ENCODE measurements around the gene LRRC28.
A peak's percentile ranks its signal among the peaks of the same experiment; 100 is the strongest.

The LRRC28 gene

GRCh38 chr15:99306694-99307338, 55.5 kb downstream of the LRRC28 start:
- POLR2A ChIA-PET (ENCODE audit: low non-redundant PET): no interaction called here
- no peak for DNase-seq (ENCODE audit: low spot score)
- CTCF ChIA-PET: interaction anchor here (0.9 to 1.2 kb wide), 2 partner anchors 17 to 398 kb away, joined by 3 to 4 read pairs; no protein-coding TSS in a partner anchor
- no peak for TF ChIP-seq CTCF (conservative IDR thresholded peaks at IDR 0.05; ENCODE audit: low read depth)
- H3K27ac ChIP-seq: peak overlapping the region; percentile 83

GRCh38 chr15:99307735-99308134, 56.5 kb downstream of the LRRC28 start:
- no peak for DNase-seq (ENCODE audit: low spot score)
- TF ChIP-seq CTCF (conservative IDR thresholded peaks at IDR 0.05; ENCODE audit: low read depth): no peak
- POLR2A ChIA-PET (ENCODE audit: low non-redundant PET): no interaction called here
- no peak overlapping the region for H3K27ac ChIP-seq
- CTCF ChIA-PET: no interaction called here

GRCh38 chr15:99310745-99311144, 59.5 kb downstream of the LRRC28 start:
- ChIA-PET POLR2A (ENCODE audit: low non-redundant PET) (no interaction called here), CTCF (no interaction called here)
- TF ChIP-seq CTCF (conservative IDR thresholded peaks at IDR 0.05; ENCODE audit: low read depth): no peak
- no peak overlapping the region for H3K27ac ChIP-seq
- no peak for DNase-seq (ENCODE audit: low spot score)

GRCh38 chr15:99312228-99312627, 60.9 kb downstream of the LRRC28 start:
- TF ChIP-seq CTCF (conservative IDR thresholded peaks at IDR 0.05; ENCODE audit: low read depth): no peak
- H3K27ac ChIP-seq: no peak overlapping the region
- DNase-seq (ENCODE audit: low spot score): no peak
- ChIA-PET CTCF (interaction anchor here (0.6 kb wide), 1 partner anchor 48 kb away, joined by 3 read pairs; no protein-coding TSS in a partner anchor), POLR2A (ENCODE audit: low non-redundant PET) (no interaction called here)

- CTCF ChIA-PET: interaction anchor here (0.6 kb wide), 1 partner anchor 48 kb away, joined by 3 read pairs; no protein-coding TSS in a partner anchor
- no peak for TF ChIP-seq CTCF (conservative IDR thresholded peaks at IDR 0.05; ENCODE audit: low read depth)
- no peak for DNase-seq (ENCODE audit: low spot score)
- POLR2A ChIA-PET (ENCODE audit: low non-redundant PET): no interaction called here
- H3K27ac ChIP-seq: no peak overlapping the region
Measured at GRCh38 chr15:99312794-99313193, 61.5 kb downstream of the LRRC28 start.

GRCh38 chr15:99315636-99316035, 64.4 kb downstream of the LRRC28 start:
- ChIA-PET CTCF (no interaction called here), POLR2A (ENCODE audit: low non-redundant PET) (no interaction called here)
- TF ChIP-seq CTCF (conservative IDR thresholded peaks at IDR 0.05; ENCODE audit: low read depth): no peak
- no peak for DNase-seq (ENCODE audit: low spot score)
- H3K27ac ChIP-seq: no peak overlapping the region
